Measurements from ENCODE around the gene HTRA3. TPM values are rescaled to one million over a fixed set of nuclear protein-coding genes. Genes with fewer than 3 reads are reported as not detected.

The HTRA3 gene
- total RNA-seq, 1 experiment from 2014 or later: 0.03 TPM

GRCh38 chr4:8319731-8320385 is 50.3 kb downstream of the HTRA3 start:
- Histone ChIP-seq H3K4me1 (replicated peaks) (peaks cover 9% of the 10 kb centered on the region), H3K4me3 (no peak overlapping the region), H3K9me3 (replicated peaks) (no peaks in the 10 kb centered on the region), H3K27ac (no peak overlapping the region), H3K36me3 (no peaks in the 10 kb centered on the region), H3K27me3 (replicated peaks) (no peaks in the 10 kb centered on the region)
- DNase-seq (ENCODE audit: low read depth in 1 of 2, low spot score in 2 of 2): peak in 1 of 2 experiments; percentile 2

- Histone ChIP-seq H3K4me3 (no peak overlapping the region), H3K36me3 (no peaks in the 10 kb centered on the region), H3K27ac (no peak overlapping the region), H3K27me3 (replicated peaks) (no peaks in the 10 kb centered on the region), H3K9me3 (replicated peaks) (no peaks in the 10 kb centered on the region), H3K4me1 (replicated peaks) (peaks cover 9% of the 10 kb centered on the region)
- DNase-seq (ENCODE audit: low read depth in 1 of 2, low spot score in 2 of 2): no peak
Observed at GRCh38 chr4:8320386-8320750, 50.8 kb downstream of the HTRA3 start.

DNA sequence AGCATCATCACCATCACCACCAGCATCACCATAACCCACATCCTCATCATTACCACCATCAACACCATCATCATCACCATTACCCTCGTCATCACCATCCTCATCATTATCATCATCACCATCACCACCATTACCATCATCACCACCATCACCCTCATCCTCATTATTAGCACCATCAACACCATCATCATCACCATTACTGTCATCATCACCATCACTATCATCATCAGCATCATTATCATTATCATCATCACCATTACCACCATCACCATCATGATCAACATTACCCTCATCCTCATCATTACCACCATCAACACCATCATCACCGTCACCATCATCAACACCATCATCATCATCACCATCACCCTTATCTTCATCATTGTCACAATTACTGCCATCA is 51.7 kb downstream of the HTRA3 start:
- Histone ChIP-seq H3K9me3 (replicated peaks) (no peaks in the 10 kb centered on the region), H3K4me1 (replicated peaks) (peaks cover under 1% of the 10 kb centered on the region), H3K27me3 (replicated peaks) (no peaks in the 10 kb centered on the region), H3K36me3 (no peaks in the 10 kb centered on the region), H3K4me3 (no peak overlapping the region), H3K27ac (no peak overlapping the region)
- DNase-seq (ENCODE audit: low read depth in 1 of 2, low spot score in 2 of 2): no peak

- Histone ChIP-seq H3K27me3 (replicated peaks) (no peaks in the 10 kb centered on the region), H3K27ac (no peak overlapping the region), H3K9me3 (replicated peaks) (no peaks in the 10 kb centered on the region), H3K4me3 (no peak overlapping the region), H3K36me3 (no peaks in the 10 kb centered on the region), H3K4me1 (replicated peaks) (no peaks in the 10 kb centered on the region)
- no peak for DNase-seq (ENCODE audit: low read depth in 1 of 2, low spot score in 2 of 2)
Observed at GRCh38 chr4:8321771-8322170, 52.2 kb downstream of the HTRA3 start.

DNA sequence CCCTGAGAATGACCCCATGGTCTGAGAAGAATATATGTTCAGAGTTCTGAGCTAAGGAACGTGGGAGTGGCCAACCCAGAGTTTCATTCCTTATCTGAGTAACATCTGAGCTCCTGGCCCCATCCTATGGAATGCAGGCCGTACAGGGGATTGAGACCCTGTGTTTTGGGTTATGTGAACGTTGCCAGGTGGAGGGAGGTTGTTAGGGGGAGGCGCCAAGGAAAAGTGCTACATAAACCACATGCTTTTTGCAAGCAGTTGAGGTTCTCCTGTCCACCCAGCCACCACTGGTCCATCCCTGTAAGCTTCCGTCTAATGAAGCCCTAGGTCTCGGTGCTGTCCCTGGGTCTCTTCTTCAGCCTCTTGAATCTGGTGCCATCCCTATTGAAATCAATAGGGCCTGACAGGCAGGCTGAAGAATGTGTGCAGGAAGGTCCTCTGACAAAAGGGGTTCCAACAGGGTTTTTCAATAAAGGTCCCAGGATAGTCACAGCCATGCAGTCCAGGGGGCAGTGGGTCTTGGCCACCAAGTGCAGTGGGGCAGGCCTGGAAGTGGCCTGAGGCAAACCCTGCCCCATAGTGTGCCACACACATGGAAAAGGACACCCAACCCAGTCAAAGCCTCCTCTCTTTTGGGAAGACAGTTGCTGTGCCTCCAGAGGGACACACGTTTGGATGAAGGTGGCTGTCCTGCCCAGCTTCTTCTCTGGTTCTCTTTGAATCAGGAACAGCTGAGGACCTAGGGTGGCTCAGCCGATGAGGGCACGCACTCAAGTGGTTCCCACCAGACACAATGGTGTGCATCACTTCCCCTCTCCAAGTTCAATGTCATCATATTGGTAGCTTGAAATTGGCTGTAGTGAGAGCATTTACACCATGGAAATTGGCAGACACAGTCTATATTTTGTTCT is 53.5 kb downstream of the HTRA3 start:
- Histone ChIP-seq H3K36me3 (no peaks in the 10 kb centered on the region), H3K9me3 (replicated peaks) (no peaks in the 10 kb centered on the region), H3K27ac (no peak overlapping the region), H3K4me3 (no peak overlapping the region), H3K4me1 (replicated peaks) (no peaks in the 10 kb centered on the region), H3K27me3 (replicated peaks) (no peaks in the 10 kb centered on the region)
- DNase-seq (ENCODE audit: low read depth in 1 of 2, low spot score in 2 of 2): no peak

GRCh38 chr4:8323947-8324555 is 54.5 kb downstream of the HTRA3 start:
- Histone ChIP-seq H3K36me3 (no peaks in the 10 kb centered on the region), H3K4me1 (replicated peaks) (no peaks in the 10 kb centered on the region), H3K9me3 (replicated peaks) (no peaks in the 10 kb centered on the region), H3K4me3 (no peak overlapping the region), H3K27me3 (replicated peaks) (no peaks in the 10 kb centered on the region), H3K27ac (no peak overlapping the region)
- peak in 1 of 2 experiments; percentile 22 for DNase-seq (ENCODE audit: low read depth in 1 of 2, low spot score in 2 of 2)

- peak in 1 of 2 experiments; percentile 4 for DNase-seq (ENCODE audit: low read depth in 1 of 2, low spot score in 2 of 2)
- Histone ChIP-seq H3K27ac (no peak overlapping the region), H3K4me3 (no peak overlapping the region), H3K36me3 (no peaks in the 10 kb centered on the region), H3K4me1 (replicated peaks) (no peaks in the 10 kb centered on the region), H3K9me3 (replicated peaks) (no peaks in the 10 kb centered on the region), H3K27me3 (replicated peaks) (no peaks in the 10 kb centered on the region)
Observed at GRCh38 chr4:8324640-8325239, 55.2 kb downstream of the HTRA3 start.

DNA sequence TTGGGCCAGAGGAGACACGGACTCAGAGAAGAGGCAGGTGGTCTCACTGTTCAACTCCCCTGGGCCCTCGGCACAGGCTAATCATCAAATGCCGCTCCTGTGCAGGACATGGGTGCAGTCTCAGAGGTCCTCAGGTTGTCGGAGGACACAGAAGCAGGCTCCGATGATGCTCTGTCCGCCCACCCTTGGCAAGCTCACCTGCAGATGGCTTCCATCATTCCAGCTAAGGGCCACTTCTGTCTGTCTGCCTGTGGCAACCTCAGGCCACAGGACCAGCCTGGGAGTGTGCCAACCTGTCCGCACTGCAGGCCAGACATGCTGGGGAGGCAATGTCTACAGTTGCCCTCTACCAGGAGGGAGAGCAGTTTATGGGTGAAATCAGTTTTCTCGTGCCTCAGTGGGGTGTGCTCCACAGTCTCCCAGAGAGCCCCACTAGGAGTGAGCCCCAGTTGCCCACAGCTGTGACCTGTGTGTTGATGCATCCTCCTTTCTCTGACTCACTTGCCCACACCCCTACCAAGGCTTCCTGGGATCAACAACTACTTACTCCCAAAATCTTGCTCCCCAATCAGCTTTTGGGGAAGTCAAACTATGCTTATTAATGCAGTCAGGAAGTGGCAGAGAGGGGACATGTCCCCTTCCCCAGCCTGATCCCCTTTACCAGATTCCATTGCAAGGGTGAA is 55.9 kb downstream of the HTRA3 start:
- DNase-seq (ENCODE audit: low read depth in 1 of 2, low spot score in 2 of 2): peak in 1 of 2 experiments; percentile 9
- Histone ChIP-seq H3K27ac (no peak overlapping the region), H3K27me3 (replicated peaks) (no peaks in the 10 kb centered on the region), H3K9me3 (replicated peaks) (no peaks in the 10 kb centered on the region), H3K4me3 (no peak overlapping the region), H3K36me3 (no peaks in the 10 kb centered on the region), H3K4me1 (replicated peaks) (no peaks in the 10 kb centered on the region)

DNA sequence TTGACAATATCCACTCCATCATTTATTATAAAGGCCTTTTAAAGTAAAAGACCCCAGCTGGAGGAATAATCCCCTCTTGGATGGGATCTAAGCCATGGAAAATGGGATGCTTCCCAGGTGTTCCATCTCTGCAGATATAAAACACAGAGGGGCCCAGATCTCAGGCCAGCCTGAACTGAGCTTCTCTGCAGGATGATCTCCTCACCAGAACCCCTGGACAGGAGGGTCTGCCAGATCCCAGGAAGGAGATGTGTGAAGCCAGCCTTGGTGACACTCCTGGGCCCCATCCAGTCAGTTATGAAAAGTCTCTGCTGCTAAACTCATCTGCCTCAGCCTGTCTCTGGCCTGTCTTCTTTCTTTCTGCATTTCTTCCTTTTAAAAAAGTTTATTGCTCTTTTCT is 56.7 kb downstream of the HTRA3 start:
- H3K4me3 ChIP-seq: no peak overlapping the region
- H3K36me3 ChIP-seq: no peaks in the 10 kb centered on the region
- H3K27me3 ChIP-seq (replicated peaks): no peaks in the 10 kb centered on the region
- no peak overlapping the region for H3K27ac ChIP-seq
- H3K4me1 ChIP-seq (replicated peaks): no peaks in the 10 kb centered on the region
- no peak for DNase-seq (ENCODE audit: low read depth in 1 of 2, low spot score in 2 of 2)
- no peaks in the 10 kb centered on the region for H3K9me3 ChIP-seq (replicated peaks)

GRCh38 chr4:8328456-8328855 is 58.9 kb downstream of the HTRA3 start:
- Histone ChIP-seq H3K4me1 (replicated peaks) (no peaks in the 10 kb centered on the region), H3K9me3 (replicated peaks) (no peaks in the 10 kb centered on the region), H3K27ac (no peak overlapping the region), H3K27me3 (replicated peaks) (no peaks in the 10 kb centered on the region), H3K36me3 (no peaks in the 10 kb centered on the region), H3K4me3 (no peak overlapping the region)
- no peak for DNase-seq (ENCODE audit: low read depth in 1 of 2, low spot score in 2 of 2)

DNA sequence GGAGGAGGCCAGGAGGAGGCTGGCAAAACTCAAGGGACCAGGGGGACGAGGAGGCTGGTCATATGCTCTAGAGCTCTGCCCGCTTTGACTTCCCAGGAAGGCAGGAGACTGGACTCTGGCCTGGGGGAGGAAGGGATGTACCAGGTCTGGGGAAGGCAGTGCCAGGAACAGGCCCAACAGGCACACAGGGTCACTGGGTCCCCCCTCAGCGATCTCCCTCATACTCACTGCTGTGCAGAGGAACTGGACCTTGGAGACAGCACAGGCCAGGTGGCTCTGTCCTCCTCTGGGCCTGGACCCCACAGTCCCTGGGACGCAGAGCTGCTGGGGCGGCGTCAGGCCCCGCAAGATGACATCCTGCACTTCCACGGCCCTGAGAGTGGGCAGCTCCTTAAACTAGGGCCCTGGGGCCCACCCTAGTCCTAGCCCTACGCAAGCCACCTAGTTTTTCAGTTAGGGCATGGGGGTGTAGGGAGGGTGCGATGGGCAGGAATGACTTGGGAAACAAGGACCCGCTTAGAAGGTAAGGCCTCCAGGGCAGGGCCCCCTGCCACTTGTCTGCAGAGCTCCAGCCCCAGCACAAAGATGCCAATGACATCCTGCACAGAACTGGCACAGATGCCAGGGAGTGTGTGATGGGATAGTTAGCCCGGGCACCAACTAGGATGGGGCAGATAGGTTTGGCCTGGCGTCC is 59.5 kb downstream of the HTRA3 start:
- Histone ChIP-seq H3K27ac (no peak overlapping the region), H3K4me1 (replicated peaks) (no peaks in the 10 kb centered on the region), H3K36me3 (no peaks in the 10 kb centered on the region), H3K9me3 (replicated peaks) (no peaks in the 10 kb centered on the region), H3K27me3 (replicated peaks) (no peaks in the 10 kb centered on the region), H3K4me3 (no peak overlapping the region)
- no peak for DNase-seq (ENCODE audit: low read depth in 1 of 2, low spot score in 2 of 2)

- no peak for DNase-seq (ENCODE audit: low read depth in 1 of 2, low spot score in 2 of 2)
- H3K9me3 ChIP-seq (replicated peaks): no peaks in the 10 kb centered on the region
- H3K36me3 ChIP-seq: no peaks in the 10 kb centered on the region
- H3K4me3 ChIP-seq: no peak overlapping the region
- H3K27me3 ChIP-seq (replicated peaks): no peaks in the 10 kb centered on the region
- no peaks in the 10 kb centered on the region for H3K4me1 ChIP-seq (replicated peaks)
- H3K27ac ChIP-seq: no peak overlapping the region
Observed at GRCh38 chr4:8329560-8329858, 60.0 kb downstream of the HTRA3 start.
